K562 (cell line): ENCODE data around the gene SLC44A2. TPM values are rescaled to one million over a fixed set of nuclear protein-coding genes. Genes with fewer than 3 reads are reported as not detected.
A peak's percentile ranks its signal among the peaks of the same experiment; 100 is the strongest.
"Not testable (repeated sequence)": the region's sequence is repeated elsewhere in the genome, so short reads cannot be mapped to it uniquely, and the experiment has no call there.

Experiments
- ATAC-seq: fragments of 200-7000 bp; cut with Tn5 transposase; 3 replicates; pipeline ENCODE4 v1.9.1; 2020; ENCODE audit warnings: moderate library complexity
- BruUV-seq: library from RNA; stranded (reverse); fragments of 400-500 nt; replicated peaks from 2 replicates; lab custom pipeline; 2021; lab: Mats Ljungman, UMichigan
- CTCF ChIA-PET: fragments of 300-600 bp; formaldehyde crosslinking; extraction: SDS; loops from one replicate; lab custom pipeline; 2021; ENCODE audit warnings: low intra/inter-chr PET ratio; lab: Yijun Ruan, JAX
- POLR2A ChIA-PET: fragments of 300-600, 350-650 bp; sonication (Branson Sonifier 250); formaldehyde crosslinking; extraction: SDS; loops from one replicate; lab custom pipeline; 2021; ENCODE audit warnings: antibody characterized with exemption, inconsistent platforms; lab: Yijun Ruan, JAX
- DNase-seq, 4 experiments: peaks; one replicate each; pipeline versions ENCODE4 v3.0.0 to v3.0.0-alpha.2; 2011 to 2018; ENCODE audit warnings: low spot score in 3 of 4, mixed read lengths in 3 of 4; ENCODE audit errors: extremely low read depth in 1 of 4
- FAIRE-seq: peaks from 2 replicates; lab custom pipeline; 2011; peaks lifted over from hg19 to GRCh38; lab: Jason Lieb, UNC
- H2AFZ ChIP-seq: 2 replicates; pipeline ENCODE4 v1.6.0; 2011; ENCODE audit warnings: low read depth, low read length, control low read depth, inconsistent platforms
- H3K27ac ChIP-seq: fragments of 200-600 bp; 3 replicates; pipeline ENCODE4 v1.8.0; 2011; ENCODE audit warnings: low read depth, mild to moderate bottlenecking, control low read depth, inconsistent platforms, low read length, moderate library complexity, mixed read lengths; ENCODE audit errors: extremely low read depth
- H3K27me3 ChIP-seq, 2 experiments: fragments of 300-600 bp in 1 of 2; 2 replicates in 1 of 2; 3 replicates in 1 of 2; pipeline versions ENCODE4 v1.6.0 to v1.8.0; 2011; ENCODE audit warnings: inconsistent platforms in 2 of 2, low read length in 2 of 2, mild to moderate bottlenecking in 1 of 2, mixed read lengths in 1 of 2, moderate library complexity in 1 of 2; ENCODE audit not compliant: control insufficient read depth in 2 of 2, insufficient read depth in 2 of 2
- H3K36me3 ChIP-seq: fragments of 300-600 bp; 3 replicates; pipeline ENCODE4 v1.8.0; 2011; ENCODE audit warnings: mild to moderate bottlenecking, low read length, inconsistent platforms; ENCODE audit not compliant: control insufficient read depth, insufficient read depth
- H3K4me1 ChIP-seq, 2 experiments: fragments of 200-600 bp in 1 of 2; replicated peaks in 1 of 2; 2 replicates in 1 of 2; 3 replicates in 1 of 2; pipeline versions ENCODE4 v1.5.1 to v1.8.0; 2011; ENCODE audit warnings: inconsistent platforms in 2 of 2, low read length in 2 of 2, mild to moderate bottlenecking in 1 of 2, mixed read lengths in 1 of 2, moderate library complexity in 1 of 2; ENCODE audit not compliant: control insufficient read depth in 2 of 2, insufficient read depth in 2 of 2
- H3K4me2 ChIP-seq: 2 replicates; pipeline ENCODE4 v1.6.1; 2011; ENCODE audit warnings: low read length, control low read depth, inconsistent platforms, mixed read lengths; ENCODE audit not compliant: insufficient read depth
- H3K4me3 ChIP-seq: fragments of 200-600 bp; sonication (generic), shearing (Covaris generic); 2 replicates; pipeline ENCODE4 v1.5.1; 2016; ENCODE audit warnings: control low read depth, inconsistent platforms
- H3K79me2 ChIP-seq: fragments of 200-600 bp; 3 replicates; pipeline ENCODE4 v1.8.0; 2011; ENCODE audit warnings: low read length, inconsistent platforms; ENCODE audit not compliant: control insufficient read depth, insufficient read depth
- H3K9ac ChIP-seq, 2 experiments: 2 replicates each; pipeline versions ENCODE4 v1.6.0 to v1.6.1; 2011; ENCODE audit warnings: low read depth in 2 of 2, low read length in 2 of 2, control low read depth in 1 of 2, inconsistent platforms in 1 of 2, mild to moderate bottlenecking in 1 of 2, mixed read lengths in 1 of 2; ENCODE audit not compliant: insufficient read depth in 1 of 2
- H3K9me1 ChIP-seq: one replicate; pipeline ENCODE4 v1.6.0; 2011; ENCODE audit warnings: inconsistent platforms, mild to moderate bottlenecking, low read length, moderate library complexity; ENCODE audit not compliant: control insufficient read depth, insufficient read depth
- H3K9me3 ChIP-seq: replicated peaks from 2 replicates; pipeline ENCODE4 v1.5.1; 2011; ENCODE audit warnings: low read depth, low read length, inconsistent platforms; ENCODE audit not compliant: control insufficient read depth, insufficient read depth
- H4K20me1 ChIP-seq: replicated peaks from 2 replicates; pipeline ENCODE4 v1.6.1; 2011; ENCODE audit warnings: low read length, inconsistent platforms, mixed read lengths; ENCODE audit not compliant: control insufficient read depth, insufficient read depth
- FOXA1 ChIP-seq: fragments of 450-650 bp; IDR thresholded peaks from 2 replicates; pipeline ENCODE4 v1.6.1; 2016; ENCODE audit warnings: mild to moderate bottlenecking, borderline replicate concordance
- PHF20 ChIP-seq: fragments of 450-650 bp; IDR thresholded peaks from 2 replicates; pipeline ENCODE4 v1.6.1; 2018; ENCODE audit not compliant: partially characterized antibody
- POLR2G ChIP-seq: fragments of 200-400 bp; formaldehyde crosslinking; IDR thresholded peaks from 2 replicates; pipeline ENCODE4 v1.6.1; 2017; ENCODE audit warnings: low read depth, mild to moderate bottlenecking, antibody characterized with exemption, low read length, moderate library complexity
- RBFOX2 ChIP-seq: fragments of 200-400 bp; formaldehyde crosslinking; IDR thresholded peaks from 2 replicates; pipeline ENCODE4 v1.6.1; 2017; ENCODE audit warnings: low read depth, mild to moderate bottlenecking, low read length, moderate library complexity
- WGBS: fragments of 100-300 bp; shearing (Covaris generic); methylation state at CpG from one replicate; pipeline ENCODE4 v1.1.6; 2016; ENCODE audit warnings: low coverage, mixed read lengths; ENCODE audit not compliant: insufficient coverage; ENCODE audit errors: missing lambda C conversion rate; 5-methylcytosine and 5-hydroxymethylcytosine counted together
- in situ Hi-C: fragments of 300-500 bp; cut with MboI; formaldehyde crosslinking; loops from 4 replicates; pipeline ENCODE4 v1.15.0; 2018; ENCODE audit warnings: inconsistent platforms, mixed read lengths
- intact Hi-C: fragments of 100-400 bp; cut with micrococcal nuclease; formaldehyde crosslinking; loops from 2 replicates; pipeline ENCODE4 v1.14.2; 2022
- polyA plus RNA-seq, 8 experiments: library from polyadenylated mRNA; depleted of rRNA in 4 of 8; stranded (reverse) in 5 of 8; unstranded in 3 of 8; fragments of >200 nt; fragmentation: Nextera tagmentation in 2 of 8; fragmentation: Illumina TruSeq in 1 of 8; extraction: Ambion mirVana in 2 of 8; extraction: Trizol in 1 of 8; gene quantifications; 2 replicates each; pipeline versions ENCODE4 v1.2.1 to v1.2.3, GENCODE V29; 2011 to 2014; ENCODE audit warnings: inconsistent platforms in 1 of 8, missing spikeins in 1 of 8
- total RNA-seq, 7 experiments: library from RNA; depleted of rRNA in 6 of 7; stranded (reverse); fragments of >200 nt in 6 of 7; fragmentation: Illumina TruSeq in 2 of 7; extraction: Trizol in 2 of 7; gene quantifications; 2 replicates each; pipeline versions ENCODE4 v1.2.1 to v1.2.3, GENCODE V29; 2011 to 2021; ENCODE audit warnings: low replicate concordance in 1 of 7
- TF ChIP-seq, protein P1 (sequence below): fragments of 450-650 bp; formaldehyde crosslinking; conservative IDR thresholded peaks from 2 replicates; pipeline ENCODE4 v1.4.0; 2022; ENCODE audit warnings: mild to moderate bottlenecking, missing genetic modification characterization
- TF ChIP-seq, protein P2 (sequence below): sonication (generic); formaldehyde crosslinking; IDR thresholded peaks from 2 replicates; pipeline ENCODE4 v1.8.1; 2022; ENCODE audit warnings: missing genetic modification reagents
- TF ChIP-seq, protein P3 (sequence below): sonication (generic); formaldehyde crosslinking; IDR thresholded peaks from 2 replicates; pipeline ENCODE4 v1.8.1; 2023; ENCODE audit warnings: mild to moderate bottlenecking, missing genetic modification reagents

Gene SLC44A2
- total and polyA plus RNA-seq, 9 of the 15 experiments (the other 6 are each of a cell fraction or from before 2014, with no cell fraction given) = 1.1 to 34.2 (median 8.1) TPM

DNA sequence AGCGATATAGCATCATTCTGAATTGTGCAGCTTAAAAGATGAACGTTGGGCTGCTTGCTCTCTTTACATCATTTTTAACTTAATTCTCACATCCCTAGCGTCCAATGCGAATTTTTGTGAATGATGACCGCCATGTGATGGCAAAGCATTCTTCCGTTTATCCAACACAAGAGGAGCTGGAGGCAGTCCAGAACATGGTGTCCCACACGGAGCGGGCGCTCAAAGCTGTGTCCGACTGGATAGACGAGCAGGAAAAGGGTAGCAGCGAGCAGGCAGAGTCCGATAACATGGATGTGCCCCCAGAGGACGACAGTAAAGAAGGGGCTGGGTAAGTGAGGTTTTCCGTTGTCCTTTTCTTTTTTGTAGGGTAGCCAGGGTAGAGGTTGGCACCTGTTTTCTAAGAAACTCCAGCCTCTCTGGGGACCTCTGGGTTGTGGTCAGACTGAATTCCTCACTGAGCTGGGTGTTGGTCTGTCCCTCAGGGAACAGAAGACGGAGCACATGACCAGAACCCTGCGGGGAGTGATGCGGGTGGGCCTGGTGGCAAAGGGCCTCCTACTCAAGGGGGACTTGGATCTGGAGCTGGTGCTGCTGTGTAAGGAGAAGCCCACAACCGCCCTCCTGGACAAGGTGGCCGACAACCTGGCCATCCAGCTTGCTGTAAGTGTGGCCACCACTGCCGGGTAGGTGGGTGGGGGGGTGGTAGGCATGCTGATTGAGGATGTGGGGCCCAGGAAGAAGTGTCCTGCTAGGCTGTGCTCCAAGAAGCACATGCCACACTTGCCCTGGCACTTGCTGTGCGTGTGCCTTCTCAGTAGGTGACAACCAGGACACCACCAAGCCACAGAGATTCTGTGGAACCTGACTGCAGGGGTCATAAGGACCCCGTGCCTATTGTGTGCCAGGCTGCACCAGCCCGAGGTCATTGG lies 45.8 kb downstream of the SLC44A2 start:
- Histone ChIP-seq H3K4me1 (no peaks in the 10 kb centered on the region; a peak in 1 of 5 replicates), H3K27me3 (no peaks in the 10 kb centered on the region), H4K20me1 (peaks cover 32% of the 10 kb centered on the region), H3K27ac (no peak overlapping the region), H3K79me2 (peaks cover 96% of the 10 kb centered on the region), H2AFZ (no peak overlapping the region), H3K9me3 (no peaks in the 10 kb centered on the region), H3K9me1 (no peaks in the 10 kb centered on the region), H3K4me2 (no peak overlapping the region), H3K9ac (no peak overlapping the region), H3K36me3 (peaks cover 91% of the 10 kb centered on the region), H3K4me3 (no peak overlapping the region)
- TF ChIP-seq POLR2G (peak; percentile 36; the same call in 1 of the 2 replicates), FOXA1 (no peak), PHF20 (no peak), RBFOX2 (0 out of 2 replicates have a peak, but pooled peaks have one; percentile 24)
- TF ChIP-seq, protein P1, sequence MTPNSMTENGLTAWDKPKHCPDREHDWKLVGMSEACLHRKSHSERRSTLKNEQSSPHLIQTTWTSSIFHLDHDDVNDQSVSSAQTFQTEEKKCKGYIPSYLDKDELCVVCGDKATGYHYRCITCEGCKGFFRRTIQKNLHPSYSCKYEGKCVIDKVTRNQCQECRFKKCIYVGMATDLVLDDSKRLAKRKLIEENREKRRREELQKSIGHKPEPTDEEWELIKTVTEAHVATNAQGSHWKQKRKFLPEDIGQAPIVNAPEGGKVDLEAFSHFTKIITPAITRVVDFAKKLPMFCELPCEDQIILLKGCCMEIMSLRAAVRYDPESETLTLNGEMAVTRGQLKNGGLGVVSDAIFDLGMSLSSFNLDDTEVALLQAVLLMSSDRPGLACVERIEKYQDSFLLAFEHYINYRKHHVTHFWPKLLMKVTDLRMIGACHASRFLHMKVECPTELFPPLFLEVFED (CRISPR knock-in tag) = no peak
- TF ChIP-seq, protein P2, sequence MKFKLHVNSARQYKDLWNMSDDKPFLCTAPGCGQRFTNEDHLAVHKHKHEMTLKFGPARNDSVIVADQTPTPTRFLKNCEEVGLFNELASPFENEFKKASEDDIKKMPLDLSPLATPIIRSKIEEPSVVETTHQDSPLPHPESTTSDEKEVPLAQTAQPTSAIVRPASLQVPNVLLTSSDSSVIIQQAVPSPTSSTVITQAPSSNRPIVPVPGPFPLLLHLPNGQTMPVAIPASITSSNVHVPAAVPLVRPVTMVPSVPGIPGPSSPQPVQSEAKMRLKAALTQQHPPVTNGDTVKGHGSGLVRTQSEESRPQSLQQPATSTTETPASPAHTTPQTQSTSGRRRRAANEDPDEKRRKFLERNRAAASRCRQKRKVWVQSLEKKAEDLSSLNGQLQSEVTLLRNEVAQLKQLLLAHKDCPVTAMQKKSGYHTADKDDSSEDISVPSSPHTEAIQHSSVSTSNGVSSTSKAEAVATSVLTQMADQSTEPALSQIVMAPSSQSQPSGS = no peak
- TF ChIP-seq, protein P3, sequence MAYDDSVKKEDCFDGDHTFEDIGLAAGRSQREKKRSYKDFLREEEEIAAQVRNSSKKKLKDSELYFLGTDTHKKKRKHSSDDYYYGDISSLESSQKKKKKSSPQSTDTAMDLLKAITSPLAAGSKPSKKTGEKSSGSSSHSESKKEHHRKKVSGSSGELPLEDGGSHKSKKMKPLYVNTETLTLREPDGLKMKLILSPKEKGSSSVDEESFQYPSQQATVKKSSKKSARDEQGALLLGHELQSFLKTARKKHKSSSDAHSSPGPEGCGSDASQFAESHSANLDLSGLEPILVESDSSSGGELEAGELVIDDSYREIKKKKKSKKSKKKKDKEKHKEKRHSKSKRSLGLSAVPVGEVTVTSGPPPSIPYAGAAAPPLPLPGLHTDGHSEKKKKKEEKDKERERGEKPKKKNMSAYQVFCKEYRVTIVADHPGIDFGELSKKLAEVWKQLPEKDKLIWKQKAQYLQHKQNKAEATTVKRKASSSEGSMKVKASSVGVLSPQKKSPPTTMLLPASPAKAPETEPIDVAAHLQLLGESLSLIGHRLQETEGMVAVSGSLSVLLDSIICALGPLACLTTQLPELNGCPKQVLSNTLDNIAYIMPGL (CRISPR knock-in tag) = no peak
- WGBS = 93% methylated on average over 24 of the region's 24 CpGs
- BruUV-seq = TSS peak; percentile 30
- intact Hi-C loops (no loop called here), in situ Hi-C loops (no loop called here)
- CTCF ChIA-PET = no interaction called here
- POLR2A ChIA-PET = interaction anchor here (0.6 to 2.8 kb wide), 13 partner anchors 9 to 140 kb away, joined by 3 to 10 read pairs (median 4); no protein-coding TSS in a partner anchor
- no peak for DNase-seq
- no peak for ATAC-seq
- FAIRE-seq = no peak

DNA sequence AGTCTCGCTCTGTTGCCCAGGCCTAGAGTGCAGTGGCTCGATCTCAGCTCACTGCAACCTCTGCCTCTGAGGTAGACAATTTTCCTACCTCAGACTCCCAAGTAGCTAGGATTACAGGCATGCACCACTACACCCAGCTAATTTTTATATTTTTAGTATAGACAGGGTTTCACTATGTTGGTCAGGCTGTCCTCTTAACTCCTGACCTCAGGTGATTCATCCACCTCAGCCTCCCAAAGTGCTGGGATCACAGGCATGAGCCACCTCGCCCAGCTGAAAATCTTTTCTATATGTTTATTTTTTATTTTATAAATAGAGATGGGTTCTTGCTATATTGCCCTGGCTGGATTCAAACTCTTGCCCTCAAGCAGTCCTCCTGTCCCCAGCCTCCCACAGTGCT lies 46.6 kb downstream of the SLC44A2 start:
- H3K9ac ChIP-seq, H3K4me3 ChIP-seq, FAIRE-seq, CTCF ChIA-PET, H2AFZ ChIP-seq, H3K4me2 ChIP-seq, in situ Hi-C loops, H3K27ac ChIP-seq, intact Hi-C loops, H3K9me1 ChIP-seq, H3K27me3 ChIP-seq, BruUV-seq, H3K4me1 ChIP-seq, DNase-seq, ATAC-seq, H3K9me3 ChIP-seq: not testable (repeated sequence)
- Histone ChIP-seq H4K20me1 (peaks cover 24% of the 10 kb centered on the region), H3K79me2 (peaks cover 90% of the 10 kb centered on the region), H3K36me3 (peaks cover 87% of the 10 kb centered on the region)
- WGBS = 95% methylated on average over 3 of the region's 3 CpGs
- POLR2A ChIA-PET = interaction anchor here (0.8 to 2.8 kb wide), 7 partner anchors 10 to 91 kb away, joined by 3 to 10 read pairs (median 4); no protein-coding TSS in a partner anchor
